ENCODE data around the gene RPS2. TPM values are rescaled to one million over a fixed set of nuclear protein-coding genes. Genes with fewer than 3 reads are reported as not detected.
A peak's percentile ranks its signal among the peaks of the same experiment; 100 is the strongest.

Gene RPS2
- polyA plus RNA-seq, 1 donor: 3,022 TPM

- Histone ChIP-seq H3K4me1 (ENCODE audit: control insufficient read depth, insufficient read depth, low read length) (peaks cover 32% of the 10 kb centered on the region), H3K27ac (ENCODE audit: low read length) (no peak overlapping the region), H3K9me3 (ENCODE audit: control insufficient read depth, low read depth, low read length) (peaks cover 9% of the 10 kb centered on the region), H3K4me3 (ENCODE audit: low read length) (no peak overlapping the region), H3K36me3 (ENCODE audit: control insufficient read depth, insufficient read depth, low read length) (peaks cover 43% of the 10 kb centered on the region), H3K27me3 (ENCODE audit: control insufficient read depth, insufficient read depth, low read length) (peaks cover 19% of the 10 kb centered on the region)
- WGBS (ENCODE audit: insufficient coverage, low lambda C conversion rate): 100% methylated on average over 1 of the region's 33 CpGs
- DNase-seq: no peak
Observed at GRCh38 chr16:1975432-1976215, 11.0 kb upstream of the RPS2 start.

- Histone ChIP-seq H3K27ac (ENCODE audit: low read length) (no peak overlapping the region), H3K27me3 (ENCODE audit: control insufficient read depth, insufficient read depth, low read length) (peaks cover 6% of the 10 kb centered on the region), H3K9me3 (ENCODE audit: control insufficient read depth, low read depth, low read length) (peaks cover 4% of the 10 kb centered on the region), H3K4me3 (ENCODE audit: low read length) (no peak overlapping the region), H3K36me3 (ENCODE audit: control insufficient read depth, insufficient read depth, low read length) (peaks cover 43% of the 10 kb centered on the region), H3K4me1 (ENCODE audit: control insufficient read depth, insufficient read depth, low read length) (peaks cover 20% of the 10 kb centered on the region)
- DNase-seq: no peak
- no CpG with 5 or more reads among the region's 42 CpGs for whole genome bisulfite sequencing (ENCODE audit: insufficient coverage, low lambda C conversion rate)
Observed at GRCh38 chr16:1974157-1975070, 9.8 kb upstream of the RPS2 start.

- peaks cover 15% of the 10 kb centered on the region for H3K4me1 ChIP-seq (ENCODE audit: control insufficient read depth, insufficient read depth, low read length)
- H3K27me3 ChIP-seq (ENCODE audit: control insufficient read depth, insufficient read depth, low read length): peaks cover under 1% of the 10 kb centered on the region
- H3K27ac ChIP-seq (ENCODE audit: low read length): no peak overlapping the region
- no peak for DNase-seq
- H3K4me3 ChIP-seq (ENCODE audit: low read length): no peak overlapping the region
- H3K36me3 ChIP-seq (ENCODE audit: control insufficient read depth, insufficient read depth, low read length): peaks cover 43% of the 10 kb centered on the region
- no CpG with 5 or more reads among the region's 16 CpGs for WGBS (ENCODE audit: insufficient coverage, low lambda C conversion rate)
- H3K9me3 ChIP-seq (ENCODE audit: control insufficient read depth, low read depth, low read length): peaks cover 4% of the 10 kb centered on the region
Observed at GRCh38 chr16:1973461-1974156, 9.0 kb upstream of the RPS2 start.

- Histone ChIP-seq H3K9me3 (ENCODE audit: control insufficient read depth, low read depth, low read length) (no peaks in the 10 kb centered on the region), H3K27ac (ENCODE audit: low read length) (peak overlapping the region; percentile 86), H3K27me3 (ENCODE audit: control insufficient read depth, insufficient read depth, low read length) (no peaks in the 10 kb centered on the region), H3K4me1 (ENCODE audit: control insufficient read depth, insufficient read depth, low read length) (peaks cover 13% of the 10 kb centered on the region), H3K36me3 (ENCODE audit: control insufficient read depth, insufficient read depth, low read length) (peaks cover 33% of the 10 kb centered on the region), H3K4me3 (ENCODE audit: low read length) (peak overlapping the region; percentile 100)
- no peak for DNase-seq
- WGBS (ENCODE audit: insufficient coverage, low lambda C conversion rate): no CpG with 5 or more reads among the region's 22 CpGs
Observed at GRCh38 chr16:1972490-1972877, 7.9 kb upstream of the RPS2 start.

GRCh38 chr16:1971796-1972489 lies 7.3 kb upstream of the RPS2 start, which contains the start of gene TBL3:
Gene TBL3 (plus strand): TSS chr16:1972053. CDS start chr16:1972165, 112 bp downstream.
- DNase-seq: peak; percentile 91 to 96
- H3K27ac ChIP-seq (ENCODE audit: low read length): peak within 1 kb of the TSS; percentile 86
- no peaks in the 10 kb centered on the region for H3K27me3 ChIP-seq (ENCODE audit: control insufficient read depth, insufficient read depth, low read length)
- WGBS (ENCODE audit: insufficient coverage, low lambda C conversion rate): no CpG with 5 or more reads among the region's 78 CpGs
- peak within 1 kb of the TSS; percentile 100 for H3K4me3 ChIP-seq (ENCODE audit: low read length)
- peaks cover 29% of the 10 kb centered on the region for H3K36me3 ChIP-seq (ENCODE audit: control insufficient read depth, insufficient read depth, low read length)
- no peaks in the 10 kb centered on the region for H3K9me3 ChIP-seq (ENCODE audit: control insufficient read depth, low read depth, low read length)
- H3K4me1 ChIP-seq (ENCODE audit: control insufficient read depth, insufficient read depth, low read length): peaks cover 13% of the 10 kb centered on the region

GRCh38 chr16:1968146-1968953 lies 3.7 kb upstream of the RPS2 start:
- peaks cover 19% of the 10 kb centered on the region for H3K4me1 ChIP-seq (ENCODE audit: control insufficient read depth, insufficient read depth, low read length)
- no peaks in the 10 kb centered on the region for H3K9me3 ChIP-seq (ENCODE audit: control insufficient read depth, low read depth, low read length)
- DNase-seq: no peak
- H3K27me3 ChIP-seq (ENCODE audit: control insufficient read depth, insufficient read depth, low read length): no peaks in the 10 kb centered on the region
- no peak overlapping the region for H3K4me3 ChIP-seq (ENCODE audit: low read length)
- WGBS (ENCODE audit: insufficient coverage, low lambda C conversion rate): no CpG with 5 or more reads among the region's 41 CpGs
- H3K27ac ChIP-seq (ENCODE audit: low read length): no peak overlapping the region
- H3K36me3 ChIP-seq (ENCODE audit: control insufficient read depth, insufficient read depth, low read length): no peaks in the 10 kb centered on the region

- Histone ChIP-seq H3K4me1 (ENCODE audit: control insufficient read depth, insufficient read depth, low read length) (peaks cover 22% of the 10 kb centered on the region), H3K4me3 (ENCODE audit: low read length) (peak within 1 kb of the TSS; percentile 87), H3K9me3 (ENCODE audit: control insufficient read depth, low read depth, low read length) (no peaks in the 10 kb centered on the region), H3K36me3 (ENCODE audit: control insufficient read depth, insufficient read depth, low read length) (peaks cover 18% of the 10 kb centered on the region), H3K27me3 (ENCODE audit: control insufficient read depth, insufficient read depth, low read length) (no peaks in the 10 kb centered on the region), H3K27ac (ENCODE audit: low read length) (peak within 1 kb of the TSS; percentile 89)
- WGBS (ENCODE audit: insufficient coverage, low lambda C conversion rate): no CpG with 5 or more reads among the region's 6 CpGs
- DNase-seq: no peak
Observed at GRCh38 chr16:1966460-1966859, 1.8 kb upstream of the RPS2 start, which contains the start of gene RNF151. Gene RNF151 (plus strand): TSS chr16:1966856. CDS start chr16:1966882, 26 bp downstream.

- peak in 1 of 2 donors; percentile 70 for DNase-seq
- Histone ChIP-seq H3K4me1 (ENCODE audit: control insufficient read depth, insufficient read depth, low read length) (peaks cover 26% of the 10 kb centered on the region), H3K4me3 (ENCODE audit: low read length) (peak overlapping the region; percentile 87), H3K36me3 (ENCODE audit: control insufficient read depth, insufficient read depth, low read length) (peaks cover 25% of the 10 kb centered on the region), H3K27ac (ENCODE audit: low read length) (peak overlapping the region; percentile 89), H3K9me3 (ENCODE audit: control insufficient read depth, low read depth, low read length) (no peaks in the 10 kb centered on the region), H3K27me3 (ENCODE audit: control insufficient read depth, insufficient read depth, low read length) (no peaks in the 10 kb centered on the region)
- no CpG with 5 or more reads among the region's 24 CpGs for WGBS (ENCODE audit: insufficient coverage, low lambda C conversion rate)
Observed at GRCh38 chr16:1965396-1966001, 873 bp upstream of the RPS2 start.
